HG02623 (cell line): ENCODE results near the gene DYNLT2B.
"Not testable (repeated sequence)": the region's sequence is repeated elsewhere in the genome, so short reads cannot be mapped to it uniquely, and the experiment has no call there.

ENCODE experiments used
- ATAC-seq: cut with Tn5 transposase; IDR thresholded peaks from one replicate; pipeline ENCODE4 v1.9.1; 2021; ENCODE audit warnings: moderate library complexity; ENCODE audit not compliant: unreplicated experiment

DYNLT2B gene

GRCh38 chr3:196274585-196274984, 43.5 kb downstream of the DYNLT2B start:
- peak; percentile 75 for ATAC-seq

- no peak for ATAC-seq
Observed at GRCh38 chr3:196273655-196274054, 44.4 kb downstream of the DYNLT2B start.

GRCh38 chr3:196272826-196273225, 45.2 kb downstream of the DYNLT2B start:
- no peak for ATAC-seq

DNA sequence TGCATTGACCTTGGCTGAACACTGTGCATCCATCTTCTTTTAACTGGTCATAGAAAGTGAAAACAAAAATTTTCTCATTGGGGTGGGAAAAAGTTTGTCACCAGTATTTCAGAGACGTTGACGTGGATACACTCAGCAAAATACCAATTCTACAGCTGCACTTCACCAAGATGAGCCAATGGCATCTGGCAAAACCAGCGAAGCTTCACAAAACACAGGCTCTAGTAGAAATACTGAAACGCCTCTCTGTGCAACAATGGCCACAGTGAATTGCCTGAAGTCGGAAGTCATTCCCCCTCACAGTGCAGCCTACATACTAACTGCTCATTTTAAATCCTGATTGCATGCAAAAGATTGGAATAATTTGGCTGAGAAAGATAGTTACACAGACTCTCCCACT, 47.5 kb downstream of the DYNLT2B start:
- ATAC-seq = no peak

DNA sequence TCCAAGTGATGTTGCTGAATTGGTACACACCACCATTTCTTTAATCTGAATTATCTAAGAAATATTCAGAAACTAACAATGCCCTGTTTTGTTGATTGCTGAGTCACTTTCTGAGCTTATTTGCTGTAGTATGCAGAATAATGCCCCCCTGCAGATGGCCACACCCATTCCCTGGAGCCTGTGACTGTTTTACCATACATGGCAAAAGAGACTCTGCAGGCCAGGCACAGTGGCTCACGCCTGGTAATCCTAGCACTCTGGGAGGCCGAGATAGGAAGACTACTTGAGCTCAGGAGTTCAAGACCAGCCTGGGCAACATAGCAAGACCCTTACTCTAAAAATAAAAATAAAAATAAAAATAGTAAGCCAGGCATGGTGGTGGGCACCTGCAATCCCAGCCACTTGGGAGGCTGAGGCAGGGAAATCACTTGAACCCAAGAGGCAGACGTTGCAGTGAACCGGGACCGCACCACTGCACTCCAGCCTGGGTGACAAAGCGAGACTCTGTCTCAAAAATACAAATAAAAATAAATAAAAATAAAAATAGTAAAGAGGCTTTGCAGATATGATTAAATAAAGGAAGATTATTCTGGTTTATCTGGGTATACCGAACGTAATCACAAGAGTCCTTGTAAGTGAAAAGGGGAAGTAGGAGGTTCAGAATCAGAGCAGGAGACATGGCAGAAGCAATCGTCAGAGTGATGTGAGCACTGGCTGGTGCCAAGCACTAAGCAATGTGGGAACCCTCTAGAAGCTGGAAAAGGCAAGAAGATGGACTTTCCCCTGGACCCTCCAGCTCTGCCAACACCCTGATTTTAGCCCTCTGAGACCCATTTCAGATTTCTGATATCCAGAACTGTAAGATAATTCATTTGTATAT, 49.5 kb downstream of the DYNLT2B start:
- ATAC-seq = no peak

DNA sequence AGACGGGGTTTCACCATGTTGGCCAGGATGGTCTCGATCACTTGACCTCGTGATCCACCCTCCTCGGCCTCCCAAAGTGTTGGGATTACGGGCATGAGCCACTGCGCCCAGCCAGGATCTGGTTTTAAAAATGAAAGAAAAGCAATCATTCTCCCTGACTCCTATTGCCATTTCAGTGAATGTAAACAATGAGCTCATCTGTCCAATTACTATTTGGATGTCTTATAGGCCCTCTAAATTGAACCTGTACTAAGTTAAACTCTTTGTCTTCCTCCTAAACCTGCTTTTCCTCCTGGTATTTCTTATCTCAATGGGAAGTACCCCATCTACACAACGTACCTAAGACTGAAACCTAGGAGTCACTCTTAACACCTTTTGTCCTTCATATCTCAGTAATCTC, 54.2 kb downstream of the DYNLT2B start:
- ATAC-seq = no peak

GRCh38 chr3:196260784-196261183, 57.3 kb downstream of the DYNLT2B start:
- ATAC-seq = no peak

DNA sequence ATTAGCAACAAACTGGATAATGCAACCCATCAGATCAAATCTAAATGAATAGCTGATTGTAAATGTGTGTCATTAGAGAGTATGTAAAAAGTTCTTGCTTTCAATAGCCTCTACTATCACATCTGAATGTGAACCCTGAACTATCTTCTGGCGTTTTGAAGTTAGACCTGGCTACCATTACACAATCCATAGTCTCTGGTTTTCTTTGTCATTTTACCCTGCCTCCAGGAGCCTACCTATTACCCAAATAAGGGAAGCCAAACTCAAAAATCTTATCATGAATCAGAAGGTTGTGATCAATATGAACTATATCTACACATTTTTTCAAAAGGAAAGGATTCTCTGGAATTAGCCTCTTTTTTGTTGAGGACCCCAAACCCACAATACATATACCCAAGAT, 62.3 kb downstream of the DYNLT2B start:
- ATAC-seq = no peak

DNA sequence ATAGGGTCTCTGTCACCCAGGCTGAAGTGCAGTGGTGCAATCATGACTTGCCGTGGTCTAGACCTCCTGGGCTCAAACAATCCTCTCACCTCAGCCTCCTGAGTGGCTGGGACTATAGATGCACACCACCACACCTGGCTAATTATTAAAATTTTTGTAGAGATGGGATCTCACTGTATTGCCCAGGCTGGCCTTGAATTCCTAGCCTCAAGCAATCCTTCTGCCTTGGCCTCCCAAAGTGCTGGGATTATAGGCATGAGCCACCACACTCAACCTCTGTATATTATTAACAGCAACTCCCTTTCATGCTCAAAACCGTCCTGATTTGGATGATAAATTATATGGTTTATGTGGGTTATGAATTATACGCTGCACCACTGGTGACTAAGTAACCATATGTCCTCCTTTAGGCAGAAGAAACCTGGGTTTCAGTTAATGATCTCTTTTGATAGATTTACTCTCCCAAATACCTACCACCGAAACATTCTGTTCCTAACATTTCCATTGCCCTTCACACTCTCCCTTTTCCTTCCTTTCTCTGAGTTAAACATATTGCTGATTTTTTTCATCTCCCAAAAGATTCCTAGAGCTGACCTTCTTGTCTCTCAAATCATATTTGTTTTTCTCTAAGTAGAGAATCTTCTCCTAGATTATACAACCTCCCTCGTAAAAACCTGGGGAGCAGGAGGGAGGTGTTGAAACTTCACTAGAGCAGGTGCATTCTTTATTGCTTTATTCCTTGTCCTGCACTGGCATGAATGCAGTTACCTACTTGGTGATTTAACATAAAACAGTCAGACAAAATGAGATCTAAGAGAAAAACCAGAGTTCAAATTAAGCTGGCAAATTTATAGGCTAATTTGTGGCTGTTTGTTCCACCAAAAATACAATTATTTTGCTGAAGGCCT, 63.4 kb downstream of the DYNLT2B start:
- ATAC-seq = no peak

DNA sequence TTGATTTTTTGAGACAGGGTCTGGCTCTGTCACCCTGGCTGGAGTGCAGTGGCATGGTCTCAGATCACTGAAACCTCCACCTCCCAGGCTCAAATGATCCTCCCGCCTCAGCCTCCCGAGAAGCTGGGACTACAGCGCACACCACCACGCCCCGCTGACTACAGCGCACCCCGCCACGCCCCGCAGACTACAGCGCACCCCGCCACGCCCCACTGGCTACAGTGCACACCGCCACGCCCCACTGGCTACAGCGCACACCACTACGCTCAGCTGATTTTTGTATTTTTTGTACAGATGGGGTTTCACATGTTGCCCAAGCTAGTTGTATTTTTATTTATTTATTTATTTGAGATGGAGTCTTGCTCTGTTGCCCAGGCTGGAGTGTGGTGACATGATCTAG, 66.1 kb downstream of the DYNLT2B start:
- ATAC-seq = no peak

- ATAC-seq = no peak
Observed at GRCh38 chr3:196246612-196247308, 71.3 kb downstream of the DYNLT2B start.

DNA sequence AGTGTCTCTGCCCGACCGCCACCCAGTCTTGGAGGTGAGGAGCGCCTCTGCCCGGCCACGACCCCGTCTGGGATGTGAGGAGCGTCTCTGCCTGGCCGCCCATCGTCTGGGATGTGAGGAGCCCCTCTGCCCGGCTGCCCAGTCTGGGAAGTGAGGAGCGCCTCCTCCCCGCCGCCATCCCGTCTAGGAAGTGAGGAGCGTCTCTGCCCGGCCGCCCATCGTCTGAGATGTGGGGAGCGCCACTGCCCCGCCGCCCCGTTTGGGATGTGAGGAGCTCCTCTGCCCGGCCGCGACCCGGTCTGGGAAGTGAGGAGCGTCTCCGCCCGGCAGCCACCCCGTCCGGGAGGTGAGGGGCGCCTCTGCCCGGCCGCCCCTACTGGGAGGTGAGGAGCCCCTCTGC, 73.9 kb downstream of the DYNLT2B start:
- not testable (repeated sequence) for ATAC-seq

- no peak for ATAC-seq
Observed at GRCh38 chr3:196241704-196242103, 76.3 kb downstream of the DYNLT2B start.
